ENCODE measurements around the gene ACO2.

DNA sequence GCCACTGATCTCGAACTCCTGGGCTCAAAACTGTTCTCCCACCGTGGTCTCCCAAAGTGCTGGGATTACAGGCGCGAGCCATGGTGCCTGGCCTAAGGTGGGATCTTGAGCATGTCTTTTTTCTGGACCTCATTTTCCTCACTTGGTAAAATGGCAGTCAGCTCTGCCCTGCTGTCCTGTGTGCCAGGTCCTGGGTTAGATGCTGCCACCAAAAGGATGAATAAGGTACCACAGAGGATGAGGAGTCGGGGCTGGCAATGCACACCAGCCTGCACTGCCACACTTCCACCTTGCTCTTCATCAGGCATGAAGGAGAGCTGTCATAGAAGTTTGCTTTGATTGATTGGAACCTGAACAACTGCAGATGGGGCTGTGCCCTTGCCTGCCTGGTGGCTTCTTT, 32.3 kb downstream of the ACO2 start:
- TF ChIP-seq TAF1 (IDR thresholded peaks at IDR 0.05; ENCODE audit: low read depth, low read length), result no peak
- no peak for TF ChIP-seq POLR2A (IDR thresholded peaks at IDR 0.05; ENCODE audit: low read depth, low read length)
